NOMO-1 (cell line): Measurements from ENCODE around the gene TMEM240.

ENCODE experiments used
- DNase-seq, 2 experiments: peaks; one replicate each; lab custom pipeline; 2025; ENCODE audit not compliant: unreplicated experiment in 2 of 2; lab: John Stamatoyannopoulos, UW

TMEM240 gene

GRCh38 chr1:1540090-1540817 lies at the start of gene TMEM240:
TSS of gene TMEM240 (minus strand) at chr1:1540624. CDS start at chr1:1540346, 278 bp downstream.
- no peak for DNase-seq

- DNase-seq: no peak
These were observed 43.1 kb upstream of the TMEM240 start for GRCh38 chr1:1583347-1584010.

GRCh38 chr1:1582585-1583346 lies 42.3 kb upstream of the TMEM240 start:
- no peak for DNase-seq

- DNase-seq: no peak
These were observed 38.0 kb upstream of the TMEM240 start for GRCh38 chr1:1578371-1578940.

- DNase-seq: no peak
These were observed 37.1 kb upstream of the TMEM240 start for GRCh38 chr1:1577367-1578011.

GRCh38 chr1:1574721-1575537 lies 34.5 kb upstream of the TMEM240 start, which contains the start of gene SSU72:
TSS of gene SSU72 (minus strand) at chr1:1574863. CDS start at chr1:1574557, 306 bp downstream.
- peak; percentile 80 to 91 for DNase-seq

GRCh38 chr1:1573843-1574720 lies 33.7 kb upstream of the TMEM240 start:
- peak; percentile 70 to 83 for DNase-seq

- no peak for DNase-seq
These were observed 28.9 kb upstream of the TMEM240 start for GRCh38 chr1:1569341-1569740.

GRCh38 chr1:1567891-1568291 lies 27.5 kb upstream of the TMEM240 start:
- DNase-seq: no peak

- DNase-seq: no peak
These were observed 26.9 kb upstream of the TMEM240 start for GRCh38 chr1:1567152-1567875.

GRCh38 chr1:1565340-1565739 lies 24.9 kb upstream of the TMEM240 start:
- no peak for DNase-seq

- DNase-seq: no peak
These were observed 23.8 kb upstream of the TMEM240 start for GRCh38 chr1:1564268-1564667.

GRCh38 chr1:1563688-1564087 lies 23.3 kb upstream of the TMEM240 start:
- DNase-seq: no peak

- DNase-seq: no peak
These were observed 22.3 kb upstream of the TMEM240 start for GRCh38 chr1:1562556-1563195.

GRCh38 chr1:1561801-1562470 lies 21.5 kb upstream of the TMEM240 start:
- no peak for DNase-seq

- DNase-seq: no peak
These were observed 19.8 kb upstream of the TMEM240 start for GRCh38 chr1:1560178-1560577.

- no peak for DNase-seq
These were observed 18.6 kb upstream of the TMEM240 start for GRCh38 chr1:1559066-1559465.
